OCI-LY7 (cell line): Measurements from ENCODE around the gene DAW1. TPM values are rescaled to one million over a fixed set of nuclear protein-coding genes. Genes with fewer than 3 reads are reported as not detected.

Experiments
- BruUV-seq: library from RNA; stranded (reverse); fragments of 400-500 nt; replicated peaks from 2 replicates; lab custom pipeline; 2021; lab: Mats Ljungman, UMichigan
- CTCF ChIA-PET: fragments of 300-600 bp; sonication (Branson Sonifier 250); formaldehyde crosslinking; loops from one replicate; lab custom pipeline; 2022; ENCODE audit warnings: antibody characterized with exemption; ENCODE audit not compliant: unreplicated experiment; lab: Charles Lee
- POLR2A ChIA-PET: fragments of 300-600 bp; sonication (Branson Sonifier 250); formaldehyde crosslinking; loops from one replicate; lab custom pipeline; 2022; ENCODE audit warnings: antibody characterized with exemption; lab: Charles Lee
- DNase-seq: peaks from one replicate; pipeline ENCODE4 v3.0.0-alpha.2; 2015; ENCODE audit warnings: low spot score
- H2AFZ ChIP-seq: fragments of 200-600 bp; sonication (generic), shearing (Covaris generic); 2 replicates; pipeline ENCODE4 v1.6.1; 2014; ENCODE audit warnings: mild to moderate bottlenecking, antibody characterized with exemption, low read length, moderate library complexity
- H3K27ac ChIP-seq: fragments of 200-600 bp; sonication (generic); 2 replicates; pipeline ENCODE4 v1.5.1; 2014; ENCODE audit warnings: mixed run types, low read depth, mild to moderate bottlenecking, moderate library complexity, low read length, inconsistent platforms; ENCODE audit not compliant: poor library complexity, severe bottlenecking
- H3K36me3 ChIP-seq: fragments of 200-600 bp; sonication (generic); 2 replicates; pipeline ENCODE4 v1.6.1; 2014; ENCODE audit warnings: mild to moderate bottlenecking, antibody characterized with exemption, low read length, moderate library complexity, mixed read lengths; ENCODE audit not compliant: insufficient read depth
- H3K4me1 ChIP-seq: fragments of 200-600 bp; sonication (generic); 2 replicates; pipeline ENCODE4 v1.5.1; 2014; ENCODE audit warnings: mild to moderate bottlenecking, low read length; ENCODE audit not compliant: insufficient read depth, poor library complexity, severe bottlenecking
- H3K4me2 ChIP-seq: fragments of 200-600 bp; sonication (generic); 2 replicates; pipeline ENCODE4 v1.6.1; 2014; ENCODE audit warnings: mild to moderate bottlenecking, low read length
- H3K4me3 ChIP-seq: fragments of 200-600 bp; sonication (generic); 2 replicates; pipeline ENCODE4 v1.5.1; 2014; ENCODE audit warnings: mild to moderate bottlenecking, low read depth, low read length; ENCODE audit not compliant: poor library complexity, severe bottlenecking
- H3K79me2 ChIP-seq: fragments of 200-600 bp; sonication (generic); 2 replicates; pipeline ENCODE4 v1.6.1; 2016; ENCODE audit warnings: low read depth, mild to moderate bottlenecking, low read length, moderate library complexity, mixed read lengths; ENCODE audit not compliant: insufficient read depth
- H3K9me2 ChIP-seq: fragments of 200-600 bp; sonication (generic); 2 replicates; pipeline ENCODE4 v1.6.1; 2016; ENCODE audit warnings: mild to moderate bottlenecking, low read length, mixed read lengths; ENCODE audit not compliant: insufficient read depth
- H3K9me3 ChIP-seq: fragments of 200-600 bp; sonication (generic); 2 replicates; pipeline ENCODE4 v1.6.1; 2014; ENCODE audit warnings: mild to moderate bottlenecking, mixed run types, low read length, mixed read lengths
- H4K20me1 ChIP-seq: fragments of 200-600 bp; sonication (generic); 2 replicates; pipeline ENCODE4 v1.6.1; 2014; ENCODE audit warnings: mild to moderate bottlenecking, antibody characterized with exemption, low read length, moderate library complexity, mixed read lengths; ENCODE audit not compliant: insufficient read depth
- CTCF ChIP-seq: fragments of 200-600 bp; sonication (generic); conservative IDR thresholded peaks from 2 replicates; pipeline ENCODE4 v1.5.1; 2014; ENCODE audit warnings: mild to moderate bottlenecking, antibody characterized with exemption, low read length, moderate library complexity, mixed read lengths
- EZH2phosphoT487 ChIP-seq: fragments of 200-600 bp; sonication (generic); IDR thresholded peaks from 2 replicates; pipeline ENCODE4 v1.6.1; 2018; ENCODE audit warnings: low read depth, borderline replicate concordance, mild to moderate bottlenecking, mixed run types, antibody characterized with exemption, low read length, moderate library complexity, mixed read lengths
- intact Hi-C: fragments of 100-400 bp; cut with micrococcal nuclease; formaldehyde crosslinking; loops from one replicate; pipeline ENCODE4 v1.10.0; 2022; ENCODE audit not compliant: unreplicated experiment
- total RNA-seq, 2 experiments: library from RNA; depleted of rRNA in 1 of 2; stranded (reverse); fragments of >200 nt in 1 of 2; shearing (Covaris generic) in 1 of 2; gene quantifications; 2 replicates each; pipeline ENCODE4 v1.2.3, GENCODE V29; 2014 to 2022

The DAW1 gene
- total RNA-seq, 2 experiments from 2014 or later: not detected

GRCh38 chr2:227867386-227867785, 4.0 kb upstream of the DAW1 start:
- ChIA-PET POLR2A (no interaction called here), CTCF (no interaction called here)
- H3K27ac ChIP-seq: no peak overlapping the region
- H3K4me1 ChIP-seq: no peaks in the 10 kb centered on the region
- H3K79me2 ChIP-seq: no peaks in the 10 kb centered on the region
- no peak for DNase-seq
- no peaks in the 10 kb centered on the region for H3K9me2 ChIP-seq
- no peaks in the 10 kb centered on the region for H3K36me3 ChIP-seq
- H3K9me3 ChIP-seq: no peaks in the 10 kb centered on the region
- no peak overlapping the region for H2AFZ ChIP-seq
- no peak for TF ChIP-seq EZH2phosphoT487
- no peak for TF ChIP-seq CTCF
- H3K4me3 ChIP-seq: no peak overlapping the region
- intact Hi-C loops: no loop called here
- BruUV-seq: no TSS peak
- H4K20me1 ChIP-seq: no peaks in the 10 kb centered on the region
- no peak overlapping the region for H3K4me2 ChIP-seq

- Histone ChIP-seq H3K79me2 (no peaks in the 10 kb centered on the region), H4K20me1 (no peaks in the 10 kb centered on the region), H3K9me2 (no peaks in the 10 kb centered on the region), H3K4me1 (no peaks in the 10 kb centered on the region), H3K36me3 (no peaks in the 10 kb centered on the region), H3K27ac (no peak overlapping the region), H3K4me2 (no peak overlapping the region), H3K9me3 (no peaks in the 10 kb centered on the region), H3K4me3 (no peak overlapping the region), H2AFZ (no peak overlapping the region)
- no TSS peak for BruUV-seq
- TF ChIP-seq EZH2phosphoT487 (no peak), CTCF (no peak)
- POLR2A ChIA-PET: no interaction called here
- CTCF ChIA-PET: no interaction called here
- DNase-seq: no peak
- intact Hi-C loops: no loop called here
Measured at GRCh38 chr2:227870710-227871374, 589 bp upstream of the DAW1 start.

GRCh38 chr2:227872676-227873075, 1.2 kb downstream of the DAW1 start:
- Histone ChIP-seq H3K4me1 (no peaks in the 10 kb centered on the region), H4K20me1 (no peaks in the 10 kb centered on the region), H2AFZ (no peak overlapping the region), H3K4me2 (no peak overlapping the region), H3K79me2 (no peaks in the 10 kb centered on the region), H3K27ac (no peak overlapping the region), H3K9me2 (no peaks in the 10 kb centered on the region), H3K4me3 (no peak overlapping the region), H3K36me3 (no peaks in the 10 kb centered on the region), H3K9me3 (no peaks in the 10 kb centered on the region)
- no peak for DNase-seq
- CTCF ChIA-PET: no interaction called here
- POLR2A ChIA-PET: interaction anchor here (0.6 to 1.8 kb wide), 4 partner anchors 10 to 610 kb away, joined by 3 to 5 read pairs (median 4); no protein-coding TSS in a partner anchor
- TF ChIP-seq CTCF (no peak), EZH2phosphoT487 (no peak)
- intact Hi-C loops: no loop called here
- no TSS peak for BruUV-seq
